Peyer's patch (tissue), 4 donors: Measurements from ENCODE around the gene USH2A. TPM values are rescaled to one million over a fixed set of nuclear protein-coding genes. Genes with fewer than 3 reads are reported as not detected.

ENCODE experiments used
- DNase-seq, 3 donors: peaks; one replicate each; pipeline ENCODE4 v3.0.0-alpha.2; 2017 to 2019
- H3K27ac ChIP-seq, 4 donors: fragments of 200-600 bp; sonication (generic); one replicate each; pipeline ENCODE4 v1.5.1; 2016 to 2019
- H3K27me3 ChIP-seq, 2 donors: fragments of 200-600 bp; sonication (generic); one replicate each; pipeline ENCODE4 v1.5.1; 2019
- H3K36me3 ChIP-seq, 3 donors: fragments of 200-600 bp; sonication (generic); one replicate each; pipeline ENCODE4 v1.5.1; 2016 to 2019
- H3K4me1 ChIP-seq, 4 donors: fragments of 200-600 bp; sonication (generic); one replicate each; pipeline ENCODE4 v1.5.1; 2016 to 2019
- H3K4me3 ChIP-seq, 4 donors: fragments of 200-600 bp; sonication (generic); 1 replicate in 3 of 4; 2 replicates in 1 of 4; pipeline ENCODE4 v1.5.1; 2016 to 2019; ENCODE audit warnings: mild to moderate bottlenecking in 1 of 4
- H3K9me3 ChIP-seq, 4 donors: fragments of 200-600 bp; sonication (generic); one replicate each; pipeline ENCODE4 v1.5.1; 2016 to 2019; ENCODE audit warnings: mild to moderate bottlenecking in 1 of 4
- CTCF ChIP-seq, 6 experiments: fragments of 450-650 bp in 4 of 6; fragments of 200-600 bp in 2 of 6; sonication (generic) in 1 of 6; IDR thresholded peaks; one replicate each; pipeline ENCODE4 v1.5.1; 2017 to 2019; ENCODE audit warnings: antibody characterized with exemption in 6 of 6, mild to moderate bottlenecking in 3 of 6, moderate library complexity in 1 of 6
- POLR2A ChIP-seq, 2 donors: fragments of 450-650 bp; IDR thresholded peaks; one replicate each; pipeline ENCODE4 v1.5.1; 2017; ENCODE audit warnings: antibody characterized with exemption in 2 of 2, mild to moderate bottlenecking in 2 of 2, moderate library complexity in 2 of 2
- total RNA-seq, 4 donors: library from RNA; depleted of rRNA; stranded (reverse); fragments of >200 nt; gene quantifications; one replicate each; pipeline ENCODE4 v1.1.0, GENCODE V29; 2016

USH2A gene
- total RNA-seq, 4 donors from 2014 or later = not detected

GRCh38 chr1:215606564-215607168, 816.6 kb downstream of the USH2A start:
- peaks cover 0 to 4% (median 0%) of the 10 kb centered on the region in 4 donors for H3K4me1 ChIP-seq
- H3K9me3 ChIP-seq = no peaks in the 10 kb centered on the region
- H3K36me3 ChIP-seq = peaks cover 0 to 36% (median 0%) of the 10 kb centered on the region in 3 donors
- TF ChIP-seq CTCF (IDR thresholded peaks at IDR 0.05) (peak in 4 of 6 experiments; percentile 37 to 58 (median 51)), POLR2A (IDR thresholded peaks at IDR 0.05) (no peak)
- no peak overlapping the region for H3K4me3 ChIP-seq
- no peak for DNase-seq
- H3K27ac ChIP-seq = no peak overlapping the region
- H3K27me3 ChIP-seq = no peaks in the 10 kb centered on the region

GRCh38 chr1:215606036-215606435, 817.2 kb downstream of the USH2A start:
- Histone ChIP-seq H3K4me3 (no peak overlapping the region), H3K4me1 (peaks cover 0 to 4% (median 0%) of the 10 kb centered on the region in 4 donors), H3K27ac (no peak overlapping the region), H3K27me3 (no peaks in the 10 kb centered on the region), H3K9me3 (no peaks in the 10 kb centered on the region), H3K36me3 (peaks cover 0 to 37% (median 0%) of the 10 kb centered on the region in 3 donors)
- no peak for DNase-seq
- no peak for TF ChIP-seq CTCF (IDR thresholded peaks at IDR 0.05)
- no peak for TF ChIP-seq POLR2A (IDR thresholded peaks at IDR 0.05)

GRCh38 chr1:215605011-215605621, 818.1 kb downstream of the USH2A start:
- no peaks in the 10 kb centered on the region for H3K27me3 ChIP-seq
- TF ChIP-seq POLR2A (IDR thresholded peaks at IDR 0.05) = no peak
- TF ChIP-seq CTCF (IDR thresholded peaks at IDR 0.05) = no peak

GRCh38 chr1:215603319-215603718, 819.9 kb downstream of the USH2A start:
- Histone ChIP-seq H3K27ac (no peak overlapping the region), H3K36me3 (peaks cover 0 to 24% (median 0%) of the 10 kb centered on the region in 3 donors), H3K4me1 (no peaks in the 10 kb centered on the region), H3K4me3 (no peak overlapping the region), H3K27me3 (no peaks in the 10 kb centered on the region), H3K9me3 (no peaks in the 10 kb centered on the region)
- no peak for TF ChIP-seq POLR2A (IDR thresholded peaks at IDR 0.05)
- no peak for TF ChIP-seq CTCF (IDR thresholded peaks at IDR 0.05)
- DNase-seq = no peak

More at GRCh38 chr1:215605011-215605621, 818.1 kb downstream of the USH2A start:
- DNase-seq = no peak
- Histone ChIP-seq H3K4me3 (no peak overlapping the region), H3K36me3 (peaks cover 0 to 37% (median 0%) of the 10 kb centered on the region in 3 donors), H3K9me3 (no peaks in the 10 kb centered on the region), H3K27ac (no peak overlapping the region), H3K4me1 (peaks cover 0 to 4% (median 0%) of the 10 kb centered on the region in 4 donors)

GRCh38 chr1:215601276-215601675, 822.0 kb downstream of the USH2A start:
- Histone ChIP-seq H3K4me1 (no peaks in the 10 kb centered on the region), H3K9me3 (no peaks in the 10 kb centered on the region), H3K4me3 (no peak overlapping the region), H3K36me3 (peaks cover 0 to 39% (median 0%) of the 10 kb centered on the region in 3 donors), H3K27ac (no peak overlapping the region), H3K27me3 (no peaks in the 10 kb centered on the region)
- no peak for DNase-seq
- TF ChIP-seq POLR2A (IDR thresholded peaks at IDR 0.05) (no peak), CTCF (IDR thresholded peaks at IDR 0.05) (no peak)
